Measurements from ENCODE around the gene EPB41L4A.

DNA sequence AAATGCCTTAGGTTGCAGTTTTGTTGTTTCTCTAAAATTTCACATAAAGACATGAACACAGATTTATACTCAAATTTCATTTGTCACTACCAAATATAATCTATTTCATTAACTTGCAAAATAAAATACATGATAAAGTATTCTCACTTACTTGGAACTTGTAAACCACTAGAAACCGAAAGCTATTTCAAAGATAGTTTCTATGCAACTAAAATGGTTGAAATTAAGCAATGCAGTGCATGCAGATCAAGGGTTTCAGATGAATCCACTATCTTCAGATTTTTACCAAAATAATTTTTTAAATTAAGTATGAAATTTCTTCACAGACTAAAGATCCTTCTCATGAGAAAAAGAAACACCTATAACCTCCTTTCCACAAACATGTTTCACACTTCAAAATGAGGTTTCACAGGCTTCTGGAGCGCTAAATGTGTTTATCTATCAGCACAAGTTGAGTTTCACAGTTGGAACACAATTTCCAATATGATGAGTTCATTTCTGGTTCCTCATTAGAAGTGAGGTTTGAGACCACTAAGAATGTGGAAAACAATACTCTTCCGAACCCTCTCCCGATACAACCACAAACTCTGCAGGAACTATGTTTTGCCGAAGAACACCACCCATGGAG is 63.9 kb downstream of the EPB41L4A start:
- TF ChIP-seq, protein P1, sequence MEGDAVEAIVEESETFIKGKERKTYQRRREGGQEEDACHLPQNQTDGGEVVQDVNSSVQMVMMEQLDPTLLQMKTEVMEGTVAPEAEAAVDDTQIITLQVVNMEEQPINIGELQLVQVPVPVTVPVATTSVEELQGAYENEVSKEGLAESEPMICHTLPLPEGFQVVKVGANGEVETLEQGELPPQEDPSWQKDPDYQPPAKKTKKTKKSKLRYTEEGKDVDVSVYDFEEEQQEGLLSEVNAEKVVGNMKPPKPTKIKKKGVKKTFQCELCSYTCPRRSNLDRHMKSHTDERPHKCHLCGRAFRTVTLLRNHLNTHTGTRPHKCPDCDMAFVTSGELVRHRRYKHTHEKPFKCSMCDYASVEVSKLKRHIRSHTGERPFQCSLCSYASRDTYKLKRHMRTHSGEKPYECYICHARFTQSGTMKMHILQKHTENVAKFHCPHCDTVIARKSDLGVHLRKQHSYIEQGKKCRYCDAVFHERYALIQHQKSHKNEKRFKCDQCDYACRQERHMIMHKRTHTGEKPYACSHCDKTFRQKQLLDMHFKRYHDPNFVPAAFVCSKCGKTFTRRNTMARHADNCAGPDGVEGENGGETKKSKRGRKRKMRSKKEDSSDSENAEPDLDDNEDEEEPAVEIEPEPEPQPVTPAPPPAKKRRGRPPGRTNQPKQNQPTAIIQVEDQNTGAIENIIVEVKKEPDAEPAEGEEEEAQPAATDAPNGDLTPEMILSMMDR (conservative IDR thresholded peaks at IDR 0.05) = no peak
- no peak for TF ChIP-seq ZFX (IDR thresholded peaks at IDR 0.05)

Data from C4-2B (cell line).